BE2C (cell line): ENCODE measurements around the gene ALDH5A1.
A peak's percentile ranks its signal among the peaks of the same experiment; 100 is the strongest.

Experiments
- DNase-seq: peaks from one replicate; pipeline ENCODE4 v3.0.0-alpha.2; 2020
- H3K27me3 ChIP-seq: fragments of 250-450 bp; sonication (Bioruptor Pico); 2 replicates; pipeline ENCODE4 v1.5.1; 2020; ENCODE audit warnings: mild to moderate bottlenecking
- H3K36me3 ChIP-seq: fragments of 250-450 bp; sonication (Bioruptor Pico); 2 replicates; pipeline ENCODE4 v1.5.1; 2020; ENCODE audit warnings: mild to moderate bottlenecking
- H3K4me1 ChIP-seq: fragments of 250-450 bp; sonication (Bioruptor Pico); 2 replicates; pipeline ENCODE4 v1.5.1; 2020
- H3K4me3 ChIP-seq: 2 replicates; pipeline ENCODE4 v1.5.1; 2011; ENCODE audit warnings: low read depth, low read length
- H3K9me3 ChIP-seq: fragments of 250-450 bp; sonication (Bioruptor Pico); 2 replicates; pipeline ENCODE4 v1.5.1; 2020
- CTCF ChIP-seq: IDR thresholded peaks from 2 replicates; pipeline ENCODE4 v1.5.1; 2012; ENCODE audit warnings: mild to moderate bottlenecking, low read depth, low read length

The ALDH5A1 gene

DNA sequence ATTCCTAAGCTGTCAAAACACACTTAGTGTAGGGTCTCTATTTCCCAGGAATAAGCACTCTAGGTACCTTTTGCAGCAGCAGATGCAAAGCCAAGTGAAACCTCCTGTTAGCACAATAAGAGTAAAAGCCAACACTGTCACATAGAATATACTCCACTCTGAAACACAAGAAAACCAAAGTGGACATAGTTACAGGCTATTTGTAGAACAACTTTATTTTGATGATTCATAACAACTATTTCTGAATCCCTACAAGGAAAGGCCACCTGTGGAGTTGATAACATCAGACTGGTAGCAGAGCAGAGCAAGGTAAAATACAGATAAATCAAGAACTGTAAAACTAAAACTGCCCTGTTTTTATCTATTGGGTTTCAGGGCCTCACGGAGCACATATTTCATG is 59.7 kb downstream of the ALDH5A1 start:
- Histone ChIP-seq H3K9me3 (no peaks in the 10 kb centered on the region), H3K4me3 (no peak overlapping the region), H3K36me3 (no peaks in the 10 kb centered on the region), H3K27me3 (no peaks in the 10 kb centered on the region), H3K4me1 (no peaks in the 10 kb centered on the region)
- TF ChIP-seq CTCF: no peak
- DNase-seq: no peak

DNA sequence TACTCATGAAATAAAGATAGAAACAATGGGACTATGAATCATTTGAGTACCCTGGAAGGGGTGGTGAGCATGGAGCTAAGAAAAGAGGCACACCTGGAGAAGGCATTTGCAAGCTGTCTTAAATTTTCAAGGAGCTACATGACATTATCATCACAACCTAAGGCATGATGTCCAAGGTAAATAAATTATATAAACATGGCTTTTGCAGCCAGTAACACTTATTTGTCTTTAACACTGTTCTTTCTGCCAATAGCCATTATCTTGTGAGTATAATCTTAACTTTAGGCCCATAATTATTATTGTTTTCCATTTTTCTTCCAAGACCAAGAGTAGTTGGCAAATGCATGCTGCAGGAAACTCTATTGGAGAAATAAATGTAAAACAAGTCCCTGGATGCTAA is 63.7 kb downstream of the ALDH5A1 start:
- Histone ChIP-seq H3K36me3 (no peaks in the 10 kb centered on the region), H3K9me3 (no peaks in the 10 kb centered on the region), H3K4me1 (no peaks in the 10 kb centered on the region), H3K4me3 (no peak overlapping the region), H3K27me3 (no peaks in the 10 kb centered on the region)
- no peak for DNase-seq
- no peak for TF ChIP-seq CTCF

- 0 out of 2 replicates have a peak, but pooled peaks have one; percentile 3 for TF ChIP-seq CTCF
- Histone ChIP-seq H3K4me1 (peaks cover 2% of the 10 kb centered on the region; the same call in 1 of the 2 replicates), H3K4me3 (no peak overlapping the region), H3K36me3 (no peaks in the 10 kb centered on the region), H3K27me3 (no peaks in the 10 kb centered on the region), H3K9me3 (no peaks in the 10 kb centered on the region)
- no peak for DNase-seq
These were observed 69.3 kb downstream of the ALDH5A1 start for GRCh38 chr6:24564081-24564480.

GRCh38 chr6:24565196-24565595 is 70.4 kb downstream of the ALDH5A1 start:
- DNase-seq: no peak
- no peaks in the 10 kb centered on the region for H3K36me3 ChIP-seq
- peaks cover 2% of the 10 kb centered on the region; the same call in 1 of the 2 replicates for H3K4me1 ChIP-seq

DNA sequence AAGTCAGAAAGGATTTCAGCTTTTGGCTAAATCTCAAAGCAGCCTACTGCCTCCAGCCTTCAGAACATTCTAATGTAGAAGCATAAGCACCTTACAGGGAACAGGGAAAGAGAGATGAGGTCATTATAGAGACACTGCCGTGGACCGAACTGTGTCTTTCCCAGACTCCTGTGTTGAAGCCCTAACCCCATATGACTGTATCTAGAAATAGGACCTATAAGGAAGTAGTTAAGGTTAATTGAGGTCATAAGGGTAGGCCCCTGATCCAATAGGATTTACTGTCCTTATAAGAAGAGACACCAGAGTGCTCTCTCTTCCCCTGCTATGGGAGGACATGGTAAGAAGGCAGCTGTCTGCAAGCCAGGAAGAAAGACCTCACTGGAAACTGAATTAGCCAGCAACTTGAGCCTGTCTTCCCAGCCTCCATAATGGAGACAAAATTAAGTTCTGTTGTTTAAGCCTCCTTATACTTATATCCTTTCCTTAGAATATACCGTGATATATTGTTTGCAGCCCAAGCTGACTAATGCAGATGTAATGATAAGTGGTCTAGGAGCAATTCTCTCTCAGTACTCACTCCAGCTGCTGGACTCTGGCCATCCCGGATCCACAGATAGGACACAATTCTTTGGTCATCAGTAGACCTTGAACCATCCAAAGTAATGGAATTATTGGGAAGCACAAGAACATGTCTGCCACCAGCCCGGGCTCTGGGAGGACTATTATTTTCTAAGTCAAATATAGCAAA is 71.4 kb downstream of the ALDH5A1 start:
- no peak for TF ChIP-seq CTCF
- Histone ChIP-seq H3K36me3 (no peaks in the 10 kb centered on the region), H3K4me1 (peaks cover 2% of the 10 kb centered on the region; the same call in 1 of the 2 replicates), H3K4me3 (no peak overlapping the region), H3K27me3 (no peaks in the 10 kb centered on the region), H3K9me3 (no peaks in the 10 kb centered on the region)
- DNase-seq: no peak

More at GRCh38 chr6:24565196-24565595, 70.4 kb downstream of the ALDH5A1 start:
- Histone ChIP-seq H3K9me3 (no peaks in the 10 kb centered on the region), H3K27me3 (no peaks in the 10 kb centered on the region), H3K4me3 (no peak overlapping the region)
- TF ChIP-seq CTCF: no peak

DNA sequence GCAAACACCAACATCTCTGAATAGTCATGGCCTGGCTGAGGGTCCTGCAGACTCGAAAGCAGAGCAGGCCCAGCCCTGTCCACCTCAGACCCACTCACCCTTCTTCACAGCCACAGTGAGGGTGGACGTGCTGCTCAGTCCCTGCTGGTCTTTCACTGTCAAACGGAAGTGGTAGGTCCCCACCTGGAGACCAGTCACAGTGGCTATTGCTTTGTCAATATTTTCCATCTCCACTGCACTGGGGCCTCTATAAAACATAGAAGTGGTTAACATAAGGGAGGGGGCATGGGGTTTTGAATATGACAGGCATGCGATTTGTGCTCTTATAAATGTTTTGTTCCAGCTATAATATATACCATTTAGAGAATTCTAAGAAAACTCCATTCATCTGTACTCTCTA is 73.9 kb downstream of the ALDH5A1 start:
- no peak for DNase-seq
- H3K4me3 ChIP-seq: no peak overlapping the region
- no peak for TF ChIP-seq CTCF
- H3K36me3 ChIP-seq: no peaks in the 10 kb centered on the region
- peaks cover 2% of the 10 kb centered on the region; the same call in 1 of the 2 replicates for H3K4me1 ChIP-seq
- no peaks in the 10 kb centered on the region for H3K27me3 ChIP-seq
- H3K9me3 ChIP-seq: no peaks in the 10 kb centered on the region
